Activated CD4-positive, alpha-beta memory T cell treated with anti-CD3 and anti-CD28 coated beads, Interleukin-2, amount 10 ng/mL, durations not matched to agents 7 days and 5 days (primary cell): ENCODE data around the gene NTN3. TPM values are rescaled to one million over a fixed set of nuclear protein-coding genes. Genes with fewer than 3 reads are reported as not detected.

ENCODE experiments used
- CTCF ChIA-PET: fragments of 350-600 bp; sonication (Branson Sonifier 250); formaldehyde crosslinking; loops from one replicate; lab custom pipeline; 2021; ENCODE audit warnings: antibody characterized with exemption, inconsistent platforms; lab: Charles Lee
- POLR2A ChIA-PET: fragments of 350-600 bp; sonication (Branson Sonifier 250); formaldehyde crosslinking; loops from one replicate; lab custom pipeline; 2021; ENCODE audit warnings: antibody characterized with exemption; lab: Charles Lee
- DNase-seq: peaks from one replicate; pipeline ENCODE4 v3.0.0-alpha.2; 2020
- H3K27ac Mint-ChIP-seq: one replicate; pipeline ENCODE4 v1.8.0; 2021; ENCODE audit warnings: mild to moderate bottlenecking, mixed read lengths
- H3K27me3 Mint-ChIP-seq: one replicate; pipeline ENCODE4 v1.8.0; 2021; ENCODE audit warnings: mixed read lengths
- H3K36me3 Mint-ChIP-seq: one replicate; pipeline ENCODE4 v1.8.0; 2021; ENCODE audit warnings: low read depth, mixed read lengths
- H3K4me1 Mint-ChIP-seq: one replicate; pipeline ENCODE4 v1.8.0; 2021; ENCODE audit warnings: mixed read lengths
- H3K4me3 Mint-ChIP-seq: one replicate; pipeline ENCODE4 v1.8.0; 2021; ENCODE audit warnings: mild to moderate bottlenecking, mixed read lengths
- H3K9me3 Mint-ChIP-seq: one replicate; pipeline ENCODE4 v1.8.0; 2021; ENCODE audit warnings: mixed read lengths
- total RNA-seq, 2 experiments: library from RNA; stranded (reverse); gene quantifications; one replicate each; pipeline ENCODE4 v1.2.3, GENCODE V29; 2021

The NTN3 gene
- total RNA-seq, 2 experiments from 2014 or later, result not detected

- POLR2A ChIA-PET, result no interaction called here
- no peak overlapping the region for H3K4me3 Mint-ChIP-seq
- no peak overlapping the region for H3K27ac Mint-ChIP-seq
- CTCF ChIA-PET, result no interaction called here
- peaks cover 2% of the 10 kb centered on the region for H3K36me3 Mint-ChIP-seq
- no peak for DNase-seq
- H3K4me1 Mint-ChIP-seq, result no peaks in the 10 kb centered on the region
- H3K9me3 Mint-ChIP-seq, result no peaks in the 10 kb centered on the region
- H3K27me3 Mint-ChIP-seq, result no peaks in the 10 kb centered on the region
Measured at GRCh38 chr16:2497695-2498484, 26.8 kb downstream of the NTN3 start.

GRCh38 chr16:2498531-2499253 lies 27.6 kb downstream of the NTN3 start:
- H3K27ac Mint-ChIP-seq, result no peak overlapping the region
- no peaks in the 10 kb centered on the region for H3K9me3 Mint-ChIP-seq
- POLR2A ChIA-PET, result no interaction called here
- CTCF ChIA-PET, result no interaction called here
- H3K27me3 Mint-ChIP-seq, result no peaks in the 10 kb centered on the region
- H3K36me3 Mint-ChIP-seq, result peaks cover 2% of the 10 kb centered on the region
- H3K4me1 Mint-ChIP-seq, result no peaks in the 10 kb centered on the region
- H3K4me3 Mint-ChIP-seq, result no peak overlapping the region
- no peak for DNase-seq

- CTCF ChIA-PET, result interaction anchor here (2.5 kb wide), 1 partner anchor 69 kb away, joined by 11 read pairs; the partner anchor contains the start of gene CCNF
Measured at GRCh38 chr16:2499454-2499853, 28.4 kb downstream of the NTN3 start.

GRCh38 chr16:2499890-2500429 lies 28.9 kb downstream of the NTN3 start:
- CTCF ChIA-PET, result interaction anchor here (0.6 to 2.5 kb wide), 3 partner anchors 12 to 359 kb away, joined by 3 to 11 read pairs (median 3); partner anchors contain the start of gene CCNF
- H3K4me3 Mint-ChIP-seq, result no peak overlapping the region

More at GRCh38 chr16:2499454-2499853, 28.4 kb downstream of the NTN3 start:
- Mint-ChIP-seq H3K4me1 (no peaks in the 10 kb centered on the region), H3K36me3 (peaks cover 2% of the 10 kb centered on the region), H3K9me3 (no peaks in the 10 kb centered on the region), H3K27me3 (no peaks in the 10 kb centered on the region), H3K27ac (no peak overlapping the region), H3K4me3 (no peak overlapping the region)
- POLR2A ChIA-PET, result no interaction called here
- DNase-seq, result no peak

GRCh38 chr16:2500430-2500917 lies 29.4 kb downstream of the NTN3 start:
- no peaks in the 10 kb centered on the region for H3K9me3 Mint-ChIP-seq
- H3K4me3 Mint-ChIP-seq, result no peak overlapping the region
- H3K36me3 Mint-ChIP-seq, result peaks cover 2% of the 10 kb centered on the region
- no peak overlapping the region for H3K27ac Mint-ChIP-seq
- no peak for DNase-seq
- no peaks in the 10 kb centered on the region for H3K4me1 Mint-ChIP-seq
- ChIA-PET POLR2A (interaction anchor here (1.3 to 1.9 kb wide), 4 partner anchors 13 to 70 kb away, joined by 3 to 8 read pairs (median 6); partner anchors contain the start of genes AMDHD2 and TEDC2), CTCF (interaction anchor here (0.6 to 2.5 kb wide), 11 partner anchors 9 to 360 kb away, joined by 3 to 12 read pairs (median 4); partner anchors contain the start of genes CCNF, ECI1, TBC1D24 and TEDC2)
- H3K27me3 Mint-ChIP-seq, result no peaks in the 10 kb centered on the region

More at GRCh38 chr16:2499890-2500429, 28.9 kb downstream of the NTN3 start:
- Mint-ChIP-seq H3K4me1 (no peaks in the 10 kb centered on the region), H3K36me3 (peaks cover 2% of the 10 kb centered on the region), H3K27me3 (no peaks in the 10 kb centered on the region), H3K27ac (no peak overlapping the region), H3K9me3 (no peaks in the 10 kb centered on the region)
- no peak for DNase-seq
- POLR2A ChIA-PET, result no interaction called here

- H3K36me3 Mint-ChIP-seq, result peaks cover 2% of the 10 kb centered on the region
- H3K27ac Mint-ChIP-seq, result no peak overlapping the region
- H3K4me1 Mint-ChIP-seq, result no peaks in the 10 kb centered on the region
- ChIA-PET POLR2A (interaction anchor here (0.8 to 1.9 kb wide), 5 partner anchors 12 to 71 kb away, joined by 3 to 8 read pairs (median 5); partner anchors contain the start of genes AMDHD2 and TEDC2), CTCF (interaction anchor here (0.6 to 2.5 kb wide), 15 partner anchors 9 to 478 kb away, joined by 3 to 12 read pairs (median 3); partner anchors contain the start of genes AMDHD2, CCNF, ECI1 and MLST8)
- no peaks in the 10 kb centered on the region for H3K27me3 Mint-ChIP-seq
- no peak overlapping the region for H3K4me3 Mint-ChIP-seq
- DNase-seq, result peak; percentile 82
- H3K9me3 Mint-ChIP-seq, result no peaks in the 10 kb centered on the region
Measured at GRCh38 chr16:2500918-2501750, 30.0 kb downstream of the NTN3 start.

- ChIA-PET POLR2A (interaction anchor here (0.8 to 1.9 kb wide), 5 partner anchors 11 to 72 kb away, joined by 3 to 8 read pairs (median 5); partner anchors contain the start of genes AMDHD2 and TEDC2), CTCF (interaction anchor here (0.7 to 2.5 kb wide), 12 partner anchors 8 to 308 kb away, joined by 3 to 12 read pairs (median 4); partner anchors contain the start of genes AMDHD2, CCNF, MLST8 and TBC1D24)
- Mint-ChIP-seq H3K4me1 (no peaks in the 10 kb centered on the region), H3K9me3 (no peaks in the 10 kb centered on the region), H3K27me3 (no peaks in the 10 kb centered on the region), H3K4me3 (no peak overlapping the region), H3K27ac (no peak overlapping the region), H3K36me3 (peaks cover 2% of the 10 kb centered on the region)
- DNase-seq, result no peak
Measured at GRCh38 chr16:2501946-2502895, 31.1 kb downstream of the NTN3 start.

- Mint-ChIP-seq H3K27me3 (no peaks in the 10 kb centered on the region), H3K36me3 (no peaks in the 10 kb centered on the region), H3K4me3 (no peak overlapping the region), H3K27ac (no peak overlapping the region), H3K9me3 (no peaks in the 10 kb centered on the region), H3K4me1 (no peaks in the 10 kb centered on the region)
- DNase-seq, result no peak
- POLR2A ChIA-PET, result no interaction called here
- CTCF ChIA-PET, result no interaction called here
Measured at GRCh38 chr16:2505695-2506094, 34.6 kb downstream of the NTN3 start.

GRCh38 chr16:2507052-2507659 lies 36.1 kb downstream of the NTN3 start:
- Mint-ChIP-seq H3K27me3 (no peaks in the 10 kb centered on the region), H3K36me3 (no peaks in the 10 kb centered on the region), H3K4me3 (no peak overlapping the region), H3K9me3 (no peaks in the 10 kb centered on the region), H3K4me1 (peaks cover 2% of the 10 kb centered on the region), H3K27ac (no peak overlapping the region)
- no peak for DNase-seq
- ChIA-PET CTCF (no interaction called here), POLR2A (interaction anchor here (1.0 kb wide), 1 partner anchor 24 kb away, joined by 3 read pairs; the partner anchor contains the start of gene CEMP1)

GRCh38 chr16:2507665-2508064 lies 36.6 kb downstream of the NTN3 start:
- CTCF ChIA-PET, result no interaction called here
- Mint-ChIP-seq H3K4me3 (no peak overlapping the region), H3K36me3 (no peaks in the 10 kb centered on the region)

More at GRCh38 chr16:2507665-2508064, 36.6 kb downstream of the NTN3 start:
- H3K27me3 Mint-ChIP-seq, result no peaks in the 10 kb centered on the region
- POLR2A ChIA-PET, result interaction anchor here (1.0 kb wide), 1 partner anchor 23 kb away, joined by 3 read pairs; the partner anchor contains the start of gene CEMP1
- no peaks in the 10 kb centered on the region for H3K9me3 Mint-ChIP-seq
- no peak overlapping the region for H3K27ac Mint-ChIP-seq
- no peak for DNase-seq
- H3K4me1 Mint-ChIP-seq, result peaks cover 6% of the 10 kb centered on the region
